Measurements from ENCODE around the gene LRTM1. TPM values are rescaled to one million over a fixed set of nuclear protein-coding genes. Genes with fewer than 3 reads are reported as not detected.

Gene LRTM1
- total and polyA plus RNA-seq, 2 of the 13 experiments (the other 11 are each of a cell fraction or from before 2014, with no cell fraction given) = not detected

- no peak for TF ChIP-seq ZHX2 (IDR thresholded peaks at IDR 0.05; ENCODE audit: low read depth)
- TF ChIP-seq ZHX2 (CRISPR knock-in tag; IDR thresholded peaks at IDR 0.05; ENCODE audit: borderline replicate concordance) = no peak
- TF ChIP-seq ESRRA (CRISPR knock-in tag; IDR thresholded peaks at IDR 0.05; ENCODE audit: low read depth) = no peak
- TF ChIP-seq PRDM10 (CRISPR knock-in tag; IDR thresholded peaks at IDR 0.05; ENCODE audit: low read depth) = no peak
- TF ChIP-seq, protein P1, sequence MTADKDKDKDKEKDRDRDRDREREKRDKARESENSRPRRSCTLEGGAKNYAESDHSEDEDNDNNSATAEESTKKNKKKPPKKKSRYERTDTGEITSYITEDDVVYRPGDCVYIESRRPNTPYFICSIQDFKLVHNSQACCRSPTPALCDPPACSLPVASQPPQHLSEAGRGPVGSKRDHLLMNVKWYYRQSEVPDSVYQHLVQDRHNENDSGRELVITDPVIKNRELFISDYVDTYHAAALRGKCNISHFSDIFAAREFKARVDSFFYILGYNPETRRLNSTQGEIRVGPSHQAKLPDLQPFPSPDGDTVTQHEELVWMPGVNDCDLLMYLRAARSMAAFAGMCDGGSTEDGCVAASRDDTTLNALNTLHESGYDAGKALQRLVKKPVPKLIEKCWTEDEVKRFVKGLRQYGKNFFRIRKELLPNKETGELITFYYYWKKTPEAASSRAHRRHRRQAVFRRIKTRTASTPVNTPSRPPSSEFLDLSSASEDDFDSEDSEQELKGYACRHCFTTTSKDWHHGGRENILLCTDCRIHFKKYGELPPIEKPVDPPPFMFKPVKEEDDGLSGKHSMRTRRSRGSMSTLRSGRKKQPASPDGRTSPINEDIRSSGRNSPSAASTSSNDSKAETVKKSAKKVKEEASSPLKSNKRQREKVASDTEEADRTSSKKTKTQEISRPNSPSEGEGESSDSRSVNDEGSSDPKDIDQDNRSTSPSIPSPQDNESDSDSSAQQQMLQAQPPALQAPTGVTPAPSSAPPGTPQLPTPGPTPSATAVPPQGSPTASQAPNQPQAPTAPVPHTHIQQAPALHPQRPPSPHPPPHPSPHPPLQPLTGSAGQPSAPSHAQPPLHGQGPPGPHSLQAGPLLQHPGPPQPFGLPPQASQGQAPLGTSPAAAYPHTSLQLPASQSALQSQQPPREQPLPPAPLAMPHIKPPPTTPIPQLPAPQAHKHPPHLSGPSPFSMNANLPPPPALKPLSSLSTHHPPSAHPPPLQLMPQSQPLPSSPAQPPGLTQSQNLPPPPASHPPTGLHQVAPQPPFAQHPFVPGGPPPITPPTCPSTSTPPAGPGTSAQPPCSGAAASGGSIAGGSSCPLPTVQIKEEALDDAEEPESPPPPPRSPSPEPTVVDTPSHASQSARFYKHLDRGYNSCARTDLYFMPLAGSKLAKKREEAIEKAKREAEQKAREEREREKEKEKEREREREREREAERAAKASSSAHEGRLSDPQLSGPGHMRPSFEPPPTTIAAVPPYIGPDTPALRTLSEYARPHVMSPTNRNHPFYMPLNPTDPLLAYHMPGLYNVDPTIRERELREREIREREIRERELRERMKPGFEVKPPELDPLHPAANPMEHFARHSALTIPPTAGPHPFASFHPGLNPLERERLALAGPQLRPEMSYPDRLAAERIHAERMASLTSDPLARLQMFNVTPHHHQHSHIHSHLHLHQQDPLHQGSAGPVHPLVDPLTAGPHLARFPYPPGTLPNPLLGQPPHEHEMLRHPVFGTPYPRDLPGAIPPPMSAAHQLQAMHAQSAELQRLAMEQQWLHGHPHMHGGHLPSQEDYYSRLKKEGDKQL (CRISPR knock-in tag; IDR thresholded peaks at IDR 0.05; ENCODE audit: low read depth) = no peak
- TF ChIP-seq ZNF556 (CRISPR knock-in tag; IDR thresholded peaks at IDR 0.05; ENCODE audit: borderline replicate concordance) = no peak
- no peak for TF ChIP-seq NR2F2 (IDR thresholded peaks at IDR 0.05; ENCODE audit: borderline replicate concordance, low read depth)
- TF ChIP-seq PRPF4 (IDR thresholded peaks at IDR 0.05; ENCODE audit: low read depth, low read length, poor library complexity, severe bottlenecking) = no peak
- no peak for TF ChIP-seq CSRNP2 (CRISPR knock-in tag; conservative IDR thresholded peaks at IDR 0.05; ENCODE audit: low read depth)
- TF ChIP-seq TERF1 (CRISPR knock-in tag; IDR thresholded peaks at IDR 0.05) = no peak
Measured at GRCh38 chr3:54905261-54905888, 22.5 kb downstream of the LRTM1 start (continued).

All from HepG2 (cell line).